LNCaP clone FGC (cell line): ENCODE measurements around the gene ELMO1.

ENCODE experiments used
- DNase-seq: peaks from one replicate; pipeline ENCODE4 v3.0.0-alpha.2; 2011; ENCODE audit warnings: low read depth
- H3K4me3 ChIP-seq: 2 replicates; pipeline ENCODE4 v1.5.1; 2011; ENCODE audit warnings: mild to moderate bottlenecking, low read depth, low read length, control low read depth
- CTCF ChIP-seq: IDR thresholded peaks from 2 replicates; pipeline ENCODE4 v1.5.1; 2012; ENCODE audit warnings: mild to moderate bottlenecking; ENCODE audit not compliant: control insufficient read depth, insufficient read depth; ENCODE audit errors: extremely low read depth

ELMO1 gene

GRCh38 chr7:37100735-37101331, 347.8 kb downstream of the ELMO1 start:
- no peak overlapping the region for H3K4me3 ChIP-seq
- TF ChIP-seq CTCF, result no peak
- no peak for DNase-seq

- DNase-seq, result no peak
Observed at GRCh38 chr7:37098762-37099161, 349.9 kb downstream of the ELMO1 start.

GRCh38 chr7:37097983-37098382, 350.7 kb downstream of the ELMO1 start:
- no peak for TF ChIP-seq CTCF
- no peak overlapping the region for H3K4me3 ChIP-seq
- no peak for DNase-seq

More at GRCh38 chr7:37098762-37099161, 349.9 kb downstream of the ELMO1 start:
- no peak overlapping the region for H3K4me3 ChIP-seq
- TF ChIP-seq CTCF, result no peak

- no peak overlapping the region for H3K4me3 ChIP-seq
- 0 out of 2 replicates have a peak, but pooled peaks have one; percentile 5 for TF ChIP-seq CTCF
- DNase-seq, result no peak
Observed at GRCh38 chr7:37097276-37097675, 351.4 kb downstream of the ELMO1 start.

GRCh38 chr7:37096341-37096740, 352.3 kb downstream of the ELMO1 start:
- no peak for TF ChIP-seq CTCF
- no peak for DNase-seq
- no peak overlapping the region for H3K4me3 ChIP-seq

GRCh38 chr7:37095122-37095521, 353.5 kb downstream of the ELMO1 start:
- no peak overlapping the region for H3K4me3 ChIP-seq
- no peak for TF ChIP-seq CTCF
- no peak for DNase-seq

- H3K4me3 ChIP-seq, result no peak overlapping the region
- no peak for DNase-seq
- TF ChIP-seq CTCF, result no peak
Observed at GRCh38 chr7:37093257-37093656, 355.4 kb downstream of the ELMO1 start.
